ENCODE results near the gene TRABD2A. TPM values are rescaled to one million over a fixed set of nuclear protein-coding genes. Genes with fewer than 3 reads are reported as not detected.

The TRABD2A gene
- total RNA-seq, 1 experiment from 2014 or later, result 4.6 TPM

- Histone ChIP-seq H3K36me3 (ENCODE audit: control insufficient read depth in 1 of 2, insufficient read depth in 2 of 2, low read length in 2 of 2) (no peaks in the 10 kb centered on the region), H3K27ac (ENCODE audit: low read depth, low read length) (no peak overlapping the region), H2AFZ (ENCODE audit: low read depth, low read length, poor library complexity, severe bottlenecking) (no peak overlapping the region), H3K4me1 (ENCODE audit: control insufficient read depth in 1 of 2, insufficient read depth in 2 of 2, low read length in 2 of 2) (no peaks in the 10 kb centered on the region), H3K9ac (ENCODE audit: low read length) (no peak overlapping the region), H3K9me3 (ENCODE audit: control insufficient read depth in 1 of 2, insufficient read depth in 1 of 2, low read depth in 1 of 2, low read length in 2 of 2) (no peaks in the 10 kb centered on the region), H3K9me2 (ENCODE audit: insufficient read depth) (no peaks in the 10 kb centered on the region), H3K79me2 (ENCODE audit: insufficient read depth, low read length) (no peaks in the 10 kb centered on the region), H3K4me3 (replicated peaks in 1 of 2; ENCODE audit: low read depth in 1 of 2, low read length in 2 of 2) (no peak overlapping the region), H4K20me1 (ENCODE audit: insufficient read depth) (no peaks in the 10 kb centered on the region), H3K27me3 (ENCODE audit: insufficient read depth, low read length) (no peaks in the 10 kb centered on the region), H3K4me2 (ENCODE audit: low read length) (no peak overlapping the region)
- intact Hi-C loops (cut with micrococcal nuclease), result no loop called here
- ATAC-seq (no peak), DNase-seq (ENCODE audit: low read depth, low spot score) (no peak)
- POLR2A ChIA-PET, result no interaction called here
- no TSS peak for BruUV-seq (replicated peaks)
- TF ChIP-seq ZFX (IDR thresholded peaks at IDR 0.05) (no peak), ATF3 (IDR thresholded peaks at IDR 0.05) (no peak), RAD21 (IDR thresholded peaks at IDR 0.05; ENCODE audit: low read depth) (no peak), CBX3 (IDR thresholded peaks at IDR 0.05; ENCODE audit: low read depth) (no peak)
- RAD21 ChIA-PET (ENCODE audit: low non-redundant PET in 1 of 2, low total read pairs in 2 of 2, uncharacterized antibody in 2 of 2, unreplicated experiment in 2 of 2), result no interaction called here
- CTCF ChIA-PET, result no interaction called here
Measured at GRCh38 chr2:84823229-84823628, 57.7 kb downstream of the TRABD2A start.

- H3K36me3 ChIP-seq (ENCODE audit: control insufficient read depth in 1 of 2, insufficient read depth in 2 of 2, low read length in 2 of 2), result no peaks in the 10 kb centered on the region
- H3K27ac ChIP-seq (ENCODE audit: low read depth, low read length), result no peak overlapping the region
- no peak overlapping the region for H3K4me2 ChIP-seq (ENCODE audit: low read length)
- no TSS peak for BruUV-seq (replicated peaks)
- H3K4me1 ChIP-seq (ENCODE audit: control insufficient read depth in 1 of 2, insufficient read depth in 2 of 2, low read length in 2 of 2), result no peaks in the 10 kb centered on the region
- ChIA-PET RAD21 (ENCODE audit: low non-redundant PET in 1 of 2, low total read pairs in 2 of 2, uncharacterized antibody in 2 of 2, unreplicated experiment in 2 of 2) (no interaction called here), CTCF (no interaction called here), POLR2A (no interaction called here)
- H2AFZ ChIP-seq (ENCODE audit: low read depth, low read length, poor library complexity, severe bottlenecking), result no peak overlapping the region
- DNase-seq (ENCODE audit: low read depth, low spot score) (no peak), ATAC-seq (peak; percentile 34; the same call in 1 of the 2 replicates)
- no peaks in the 10 kb centered on the region for H3K27me3 ChIP-seq (ENCODE audit: insufficient read depth, low read length)
- intact Hi-C loops (cut with micrococcal nuclease), result no loop called here
- no peaks in the 10 kb centered on the region for H3K9me3 ChIP-seq (ENCODE audit: control insufficient read depth in 1 of 2, insufficient read depth in 1 of 2, low read depth in 1 of 2, low read length in 2 of 2)
- H3K9me2 ChIP-seq (ENCODE audit: insufficient read depth), result no peaks in the 10 kb centered on the region
- H3K9ac ChIP-seq (ENCODE audit: low read length), result no peak overlapping the region
- H4K20me1 ChIP-seq (ENCODE audit: insufficient read depth), result no peaks in the 10 kb centered on the region
- H3K4me3 ChIP-seq (replicated peaks in 1 of 2; ENCODE audit: low read depth in 1 of 2, low read length in 2 of 2), result no peak overlapping the region
- no peaks in the 10 kb centered on the region for H3K79me2 ChIP-seq (ENCODE audit: insufficient read depth, low read length)
- no peak for TF ChIP-seq ZFX (IDR thresholded peaks at IDR 0.05)
- TF ChIP-seq SRF (IDR thresholded peaks at IDR 0.05; ENCODE audit: low read depth), result no peak
- no peak for TF ChIP-seq JUND (IDR thresholded peaks at IDR 0.05)
- TF ChIP-seq EZH2 (IDR thresholded peaks at IDR 0.05), result no peak
- TF ChIP-seq TCF7L2 (IDR thresholded peaks at IDR 0.05; ENCODE audit: borderline replicate concordance, extremely low read depth, insufficient read depth, insufficient read length), result no peak
- no peak for TF ChIP-seq SP1 (IDR thresholded peaks at IDR 0.05; ENCODE audit: low read depth)
- TF ChIP-seq SIN3A (IDR thresholded peaks at IDR 0.05; ENCODE audit: low read depth), result no peak
- TF ChIP-seq CEBPB (IDR thresholded peaks at IDR 0.05; ENCODE audit: low read depth), result no peak
- TF ChIP-seq ZNF274 (IDR thresholded peaks at IDR 0.05; ENCODE audit: low read depth, low read length), result no peak
- no peak for TF ChIP-seq CTCF (IDR thresholded peaks at IDR 0.05 in 2 of 3, conservative IDR thresholded peaks at IDR 0.05 in 1 of 3; ENCODE audit: borderline replicate concordance in 1 of 3, insufficient read depth in 1 of 3, low read depth in 2 of 3, low read length in 2 of 3)
- TF ChIP-seq CBX3 (IDR thresholded peaks at IDR 0.05; ENCODE audit: low read depth), result no peak
- no peak for TF ChIP-seq EZH2phosphoT487 (IDR thresholded peaks at IDR 0.05; ENCODE audit: borderline replicate concordance)
- TF ChIP-seq ZBTB33 (IDR thresholded peaks at IDR 0.05; ENCODE audit: extremely low read depth, insufficient replicate concordance, low read length), result no peak
- TF ChIP-seq RAD21 (IDR thresholded peaks at IDR 0.05; ENCODE audit: low read depth), result no peak
- no peak for TF ChIP-seq FOSL1 (IDR thresholded peaks at IDR 0.05; ENCODE audit: low read depth)
- TF ChIP-seq POLR2AphosphoS5 (IDR thresholded peaks at IDR 0.05; ENCODE audit: low read depth, low read length), result no peak
- TF ChIP-seq EGR1 (IDR thresholded peaks at IDR 0.05; ENCODE audit: low read depth), result no peak
- no peak for TF ChIP-seq YY1 (IDR thresholded peaks at IDR 0.05; ENCODE audit: extremely low read depth, insufficient replicate concordance, low read depth, low read length)
Measured at GRCh38 chr2:84821806-84822205, 59.1 kb downstream of the TRABD2A start.
